Measurements from ENCODE around the gene SOX18.

GRCh38 chr20:64079273-64080012 lies 30.0 kb upstream of the SOX18 start, which contains the start of gene RGS19:
- TF ChIP-seq CTCF (conservative IDR thresholded peaks at IDR 0.05; ENCODE audit: low read depth in 2 of 2) (no peak), REST (IDR thresholded peaks at IDR 0.05; ENCODE audit: unreplicated experiment) (no peak), POLR2AphosphoS5 (IDR thresholded peaks at IDR 0.05; ENCODE audit: low read depth) (peak; percentile 57; the same call in 1 of the 2 replicates), EZH2phosphoT487 (IDR thresholded peaks at IDR 0.05; ENCODE audit: unreplicated experiment) (no peak)

Data from GM23338 (cell line).